PC-9 (cell line): ENCODE results near the gene FRAT2.

Experiments used
- CTCF ChIP-seq: fragments of 200-600 bp; sonication (generic); conservative IDR thresholded peaks from 2 replicates; pipeline ENCODE4 v1.6.1; 2017; ENCODE audit warnings: mixed run types, antibody characterized with exemption, mild to moderate bottlenecking, moderate library complexity
- EZH2 ChIP-seq: fragments of 200-600 bp; sonication (generic); IDR thresholded peaks from 2 replicates; pipeline ENCODE4 v1.8.0; 2017; ENCODE audit warnings: antibody characterized with exemption, low read depth

GRCh38 chr10:97321032-97321803 lies 13.3 kb downstream of the FRAT2 start:
- TF ChIP-seq CTCF (no peak), EZH2 (no peak)
